CD4-positive, CD25-positive, alpha-beta regulatory T cell (primary cell): ENCODE measurements around the gene C17orf58. TPM values are rescaled to one million over a fixed set of nuclear protein-coding genes. Genes with fewer than 3 reads are reported as not detected.
"Not testable (repeated sequence)": the region's sequence is repeated elsewhere in the genome, so short reads cannot be mapped to it uniquely, and the experiment has no call there.

ENCODE experiments used
- ATAC-seq, 2 donors: fragments of 150-1000 bp; cut with Tn5 transposase; one replicate each; pipeline ENCODE4 v1.10.0; 2021; ENCODE audit warnings: low read depth in 2 of 2, moderate number of reproducible peaks in 2 of 2, moderate library complexity in 1 of 2
- DNase-seq, 3 donors: peaks; one replicate each; pipeline versions ENCODE4 v3.0.0 to v3.0.0-alpha.2; 2012 to 2022; ENCODE audit warnings: mixed read lengths in 1 of 3
- H3K27ac ChIP-seq: one replicate; pipeline ENCODE4 v1.7.0; 2013; ENCODE audit warnings: mild to moderate bottlenecking, low read length; ENCODE audit not compliant: insufficient read depth, poor library complexity, severe bottlenecking
- H3K27me3 ChIP-seq: one replicate; pipeline ENCODE4 v1.7.0; 2013; ENCODE audit warnings: low read length; ENCODE audit not compliant: control insufficient read depth, insufficient read depth
- H3K36me3 ChIP-seq: one replicate; pipeline ENCODE4 v1.7.0; 2013; ENCODE audit warnings: mild to moderate bottlenecking, low read length, moderate library complexity; ENCODE audit not compliant: control insufficient read depth, insufficient read depth
- H3K4me1 ChIP-seq: 2 replicates; pipeline ENCODE4 v1.7.0; 2013; ENCODE audit warnings: mild to moderate bottlenecking, low read length; ENCODE audit not compliant: insufficient read depth, control insufficient read depth, poor library complexity, severe bottlenecking
- H3K4me3 ChIP-seq: one replicate; pipeline ENCODE4 v1.7.0; 2013; ENCODE audit warnings: low read depth, mild to moderate bottlenecking, low read length, moderate library complexity
- H3K9me3 ChIP-seq, 2 experiments: 1 replicate in 1 of 2; 2 replicates in 1 of 2; pipeline ENCODE4 v1.7.0; 2013; ENCODE audit warnings: low read length in 2 of 2, mild to moderate bottlenecking in 1 of 2, moderate library complexity in 1 of 2; ENCODE audit not compliant: control insufficient read depth in 2 of 2
- H3K27ac Mint-ChIP-seq, 3 donors: one replicate each; pipeline ENCODE4 v1.8.0; 2020 to 2022; ENCODE audit warnings: mild to moderate bottlenecking in 3 of 3, mixed read lengths in 3 of 3, moderate library complexity in 2 of 3
- H3K27me3 Mint-ChIP-seq: one replicate; pipeline ENCODE4 v1.8.0; 2022; ENCODE audit warnings: mild to moderate bottlenecking, mixed read lengths
- H3K36me3 Mint-ChIP-seq: one replicate; pipeline ENCODE4 v1.8.0; 2020; ENCODE audit warnings: mixed read lengths
- H3K4me1 Mint-ChIP-seq, 4 donors: one replicate each; pipeline ENCODE4 v1.8.0; 2020 to 2022; ENCODE audit warnings: mixed read lengths in 4 of 4, mild to moderate bottlenecking in 1 of 4
- H3K4me3 Mint-ChIP-seq, 4 donors: one replicate each; pipeline ENCODE4 v1.8.0; 2020 to 2022; ENCODE audit warnings: mild to moderate bottlenecking in 4 of 4, mixed read lengths in 4 of 4, moderate library complexity in 3 of 4
- H3K9me3 Mint-ChIP-seq, 7 donors: one replicate each; pipeline ENCODE4 v1.8.0; 2020 to 2022; ENCODE audit warnings: mixed read lengths in 7 of 7, mild to moderate bottlenecking in 3 of 7, moderate library complexity in 2 of 7
- polyA plus RNA-seq, 4 donors: library from polyadenylated mRNA; unstranded; fragments of 300-500 nt; fragmentation: Illumina TruSeq; gene quantifications; one replicate each; pipeline ENCODE4 v1.2.3, GENCODE V29; 2021
- total RNA-seq: library from RNA; stranded (reverse); gene quantifications from one replicate; pipeline ENCODE4 v1.2.3, GENCODE V29; 2022

C17orf58 gene
- total and polyA plus RNA-seq, 5 donors from 2014 or later = 0.42 to 2.3 (median 1.2) TPM

GRCh38 chr17:68029512-68030215 lies 33.4 kb upstream of the C17orf58 start:
- H3K4me1 ChIP-seq = no peaks in the 10 kb centered on the region
- Mint-ChIP-seq H3K4me3 (no peak overlapping the region), H3K27ac (no peak overlapping the region), H3K36me3 (no peaks in the 10 kb centered on the region), H3K27me3 (peaks cover 6% of the 10 kb centered on the region), H3K4me1 (no peaks in the 10 kb centered on the region), H3K9me3 (peaks cover 0 to 2% (median 0%) of the 10 kb centered on the region in 7 donors)
- ATAC-seq (no peak), DNase-seq (no peak)
- H3K9me3 ChIP-seq = no peaks in the 10 kb centered on the region
- no peak overlapping the region for H3K4me3 ChIP-seq
- no peaks in the 10 kb centered on the region for H3K27me3 ChIP-seq
- no peak overlapping the region for H3K27ac ChIP-seq
- H3K36me3 ChIP-seq = no peaks in the 10 kb centered on the region

GRCh38 chr17:68022547-68022946 lies 26.3 kb upstream of the C17orf58 start:
- H3K36me3 ChIP-seq, DNase-seq, H3K27ac Mint-ChIP-seq, H3K4me1 ChIP-seq, H3K9me3 Mint-ChIP-seq, H3K27ac ChIP-seq, H3K36me3 Mint-ChIP-seq, H3K27me3 ChIP-seq, ATAC-seq, H3K9me3 ChIP-seq, H3K4me3 ChIP-seq: not testable (repeated sequence)
- Mint-ChIP-seq H3K27me3 (peaks cover 18% of the 10 kb centered on the region), H3K4me3 (peak overlapping the region in 2 of 4 donors; percentile 10 to 51), H3K4me1 (peaks cover 11 to 17% (median 13%) of the 10 kb centered on the region in 4 donors)

- no peaks in the 10 kb centered on the region for H3K27me3 ChIP-seq
- Mint-ChIP-seq H3K27me3 (peaks cover 18% of the 10 kb centered on the region), H3K4me3 (peak overlapping the region; percentile 57 to 81 (median 66)), H3K9me3 (peaks cover 0 to 8% (median 4%) of the 10 kb centered on the region in 7 donors), H3K36me3 (peaks cover 3% of the 10 kb centered on the region), H3K27ac (peak overlapping the region in 1 of 3 donors; percentile 48), H3K4me1 (peaks cover 11 to 20% (median 16%) of the 10 kb centered on the region in 4 donors)
- H3K4me3 ChIP-seq = no peak overlapping the region
- no peak for ATAC-seq
- no peaks in the 10 kb centered on the region for H3K4me1 ChIP-seq
- H3K9me3 ChIP-seq = no peaks in the 10 kb centered on the region
- no peak for DNase-seq
- H3K27ac ChIP-seq = no peak overlapping the region
- H3K36me3 ChIP-seq = no peaks in the 10 kb centered on the region
These were observed 25.7 kb upstream of the C17orf58 start for GRCh38 chr17:68021963-68022362.

- H3K9me3 Mint-ChIP-seq, DNase-seq, H3K27ac ChIP-seq, H3K36me3 ChIP-seq, H3K27me3 ChIP-seq, ATAC-seq, H3K36me3 Mint-ChIP-seq, H3K4me1 ChIP-seq, H3K9me3 ChIP-seq: not testable (repeated sequence)
- H3K4me1 Mint-ChIP-seq = peaks cover 11 to 23% (median 18%) of the 10 kb centered on the region in 4 donors
- peaks cover 18% of the 10 kb centered on the region for H3K27me3 Mint-ChIP-seq
- peak overlapping the region; percentile 95 to 100 (median 97) for H3K27ac Mint-ChIP-seq
- peak overlapping the region; percentile 86 for H3K4me3 ChIP-seq
- peak overlapping the region; percentile 87 to 93 (median 89) for H3K4me3 Mint-ChIP-seq
These were observed 24.5 kb upstream of the C17orf58 start for GRCh38 chr17:68020791-68021190.

- peaks cover 11 to 27% (median 19%) of the 10 kb centered on the region in 4 donors for H3K4me1 Mint-ChIP-seq
- peak overlapping the region; percentile 87 to 93 (median 89) for H3K4me3 Mint-ChIP-seq
- H3K4me3 ChIP-seq = peak overlapping the region; percentile 86
- DNase-seq (peak in 1 of 3 donors; percentile 12), ATAC-seq (no peak)
- peak overlapping the region; percentile 95 to 100 (median 97) for H3K27ac Mint-ChIP-seq
- peaks cover 0 to 8% (median 4%) of the 10 kb centered on the region in 7 donors for H3K9me3 Mint-ChIP-seq
- H3K27me3 ChIP-seq = no peaks in the 10 kb centered on the region
- H3K36me3 Mint-ChIP-seq = peaks cover 3% of the 10 kb centered on the region
- peaks cover 18% of the 10 kb centered on the region for H3K27me3 Mint-ChIP-seq
- H3K4me1 ChIP-seq = no peaks in the 10 kb centered on the region
- H3K36me3 ChIP-seq = no peaks in the 10 kb centered on the region
- H3K9me3 ChIP-seq = no peaks in the 10 kb centered on the region
- H3K27ac ChIP-seq = peak overlapping the region; percentile 59
These were observed 24.1 kb upstream of the C17orf58 start for GRCh38 chr17:68020409-68020756.

GRCh38 chr17:68019675-68020408 lies 23.6 kb upstream of the C17orf58 start:
- no peaks in the 10 kb centered on the region for H3K9me3 ChIP-seq
- H3K36me3 ChIP-seq = no peaks in the 10 kb centered on the region
- peak overlapping the region; percentile 59 for H3K27ac ChIP-seq
- peaks cover 18% of the 10 kb centered on the region for H3K27me3 Mint-ChIP-seq
- peak overlapping the region; percentile 87 to 93 (median 89) for H3K4me3 Mint-ChIP-seq
- H3K4me1 ChIP-seq = no peaks in the 10 kb centered on the region
- peaks cover 3% of the 10 kb centered on the region for H3K36me3 Mint-ChIP-seq
- DNase-seq (peak; percentile 85 to 97 (median 95)), ATAC-seq (peak; percentile 89 to 92)
- H3K4me1 Mint-ChIP-seq = peaks cover 11 to 27% (median 20%) of the 10 kb centered on the region in 4 donors
- no peaks in the 10 kb centered on the region for H3K27me3 ChIP-seq
- peaks cover 0 to 9% (median 4%) of the 10 kb centered on the region in 7 donors for H3K9me3 Mint-ChIP-seq
- H3K27ac Mint-ChIP-seq = peak overlapping the region; percentile 95 to 100 (median 97)
- H3K4me3 ChIP-seq = peak overlapping the region; percentile 86

GRCh38 chr17:68019336-68019674 lies 23.0 kb upstream of the C17orf58 start:
- no peaks in the 10 kb centered on the region for H3K27me3 ChIP-seq
- no peaks in the 10 kb centered on the region for H3K4me1 ChIP-seq
- H3K36me3 Mint-ChIP-seq = peaks cover 3% of the 10 kb centered on the region
- no peaks in the 10 kb centered on the region for H3K36me3 ChIP-seq
- no peaks in the 10 kb centered on the region for H3K9me3 ChIP-seq
- H3K4me3 Mint-ChIP-seq = peak overlapping the region; percentile 87 to 93 (median 89)
- no peak for ATAC-seq
- H3K27me3 Mint-ChIP-seq = peaks cover 18% of the 10 kb centered on the region
- H3K4me3 ChIP-seq = peak overlapping the region; percentile 86
- peak overlapping the region; percentile 95 to 100 (median 97) for H3K27ac Mint-ChIP-seq
- peaks cover 11 to 27% (median 20%) of the 10 kb centered on the region in 4 donors for H3K4me1 Mint-ChIP-seq
- no peak overlapping the region for H3K27ac ChIP-seq
- H3K9me3 Mint-ChIP-seq = peaks cover 0 to 10% (median 4%) of the 10 kb centered on the region in 7 donors
- no peak for DNase-seq
